ENCODE results near the gene LAIR2. TPM values are rescaled to one million over a fixed set of nuclear protein-coding genes. Genes with fewer than 3 reads are reported as not detected.

The LAIR2 gene
- total and polyA plus RNA-seq, 2 donors (not counting 1 experiment from before 2014, with no cell fraction given) = not detected

DNA sequence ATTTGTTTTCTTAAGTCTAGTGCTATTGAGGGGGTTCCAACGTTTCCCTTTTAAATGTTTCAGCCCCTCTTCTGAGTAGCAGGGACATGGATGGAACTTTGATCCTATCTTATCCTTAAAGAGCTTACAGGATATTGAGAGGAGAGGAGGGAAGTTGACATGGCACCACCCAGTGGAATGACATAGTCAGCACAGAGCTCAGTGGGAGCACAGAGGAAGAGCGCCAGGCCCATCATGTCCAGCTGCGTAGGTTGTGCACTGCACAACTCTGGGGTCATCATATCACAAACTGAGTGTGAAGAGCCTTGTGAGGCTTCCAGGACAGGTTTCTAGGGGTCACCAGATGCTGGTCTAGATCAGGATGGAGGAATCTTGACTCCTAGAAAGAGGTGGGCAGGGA, 25.0 kb upstream of the LAIR2 start:
- no peaks in the 10 kb centered on the region for H4K20me1 ChIP-seq (ENCODE audit: control insufficient read depth, extremely low read depth, insufficient read depth, low read length)
- no peak overlapping the region for H3K4me3 ChIP-seq (replicated peaks in 1 of 4; ENCODE audit: control extremely low read depth in 1 of 4, insufficient read depth in 1 of 4, low read depth in 3 of 4, low read length in 4 of 4)
- H2AFZ ChIP-seq (ENCODE audit: low read length) = no peak overlapping the region
- no peak overlapping the region for H3K27ac ChIP-seq (ENCODE audit: insufficient read depth, low read length)
- TF ChIP-seq EZH2 (IDR thresholded peaks at IDR 0.05; ENCODE audit: low read length, missing control alignments) = no peak
- TF ChIP-seq, protein P1, sequence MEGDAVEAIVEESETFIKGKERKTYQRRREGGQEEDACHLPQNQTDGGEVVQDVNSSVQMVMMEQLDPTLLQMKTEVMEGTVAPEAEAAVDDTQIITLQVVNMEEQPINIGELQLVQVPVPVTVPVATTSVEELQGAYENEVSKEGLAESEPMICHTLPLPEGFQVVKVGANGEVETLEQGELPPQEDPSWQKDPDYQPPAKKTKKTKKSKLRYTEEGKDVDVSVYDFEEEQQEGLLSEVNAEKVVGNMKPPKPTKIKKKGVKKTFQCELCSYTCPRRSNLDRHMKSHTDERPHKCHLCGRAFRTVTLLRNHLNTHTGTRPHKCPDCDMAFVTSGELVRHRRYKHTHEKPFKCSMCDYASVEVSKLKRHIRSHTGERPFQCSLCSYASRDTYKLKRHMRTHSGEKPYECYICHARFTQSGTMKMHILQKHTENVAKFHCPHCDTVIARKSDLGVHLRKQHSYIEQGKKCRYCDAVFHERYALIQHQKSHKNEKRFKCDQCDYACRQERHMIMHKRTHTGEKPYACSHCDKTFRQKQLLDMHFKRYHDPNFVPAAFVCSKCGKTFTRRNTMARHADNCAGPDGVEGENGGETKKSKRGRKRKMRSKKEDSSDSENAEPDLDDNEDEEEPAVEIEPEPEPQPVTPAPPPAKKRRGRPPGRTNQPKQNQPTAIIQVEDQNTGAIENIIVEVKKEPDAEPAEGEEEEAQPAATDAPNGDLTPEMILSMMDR (conservative IDR thresholded peaks at IDR 0.05 in 1 of 2, IDR thresholded peaks at IDR 0.05 in 1 of 2; ENCODE audit: low read depth in 1 of 2, low read length in 2 of 2) = no peak
- no peak overlapping the region for H3K9ac ChIP-seq (ENCODE audit: insufficient read depth, low read length)
- no peaks in the 10 kb centered on the region for H3K9me3 ChIP-seq (ENCODE audit: control insufficient read depth, insufficient read depth, low read depth, low read length)
- no peaks in the 10 kb centered on the region for H3K79me2 ChIP-seq (ENCODE audit: control insufficient read depth, insufficient read depth, low read length)
- no peak overlapping the region for H3K4me2 ChIP-seq (ENCODE audit: extremely low read depth, insufficient read depth, low read length)
- no peak for DNase-seq (ENCODE audit: low read depth in 2 of 2)
- H3K4me1 ChIP-seq (ENCODE audit: control insufficient read depth, extremely low read depth, insufficient read depth, low read length) = peaks cover 5% of the 10 kb centered on the region
- H3K27me3 ChIP-seq (ENCODE audit: control insufficient read depth, insufficient read depth, low read length) = no peaks in the 10 kb centered on the region
- H3K36me3 ChIP-seq (ENCODE audit: control insufficient read depth, insufficient read depth, low read length) = no peaks in the 10 kb centered on the region

DNA sequence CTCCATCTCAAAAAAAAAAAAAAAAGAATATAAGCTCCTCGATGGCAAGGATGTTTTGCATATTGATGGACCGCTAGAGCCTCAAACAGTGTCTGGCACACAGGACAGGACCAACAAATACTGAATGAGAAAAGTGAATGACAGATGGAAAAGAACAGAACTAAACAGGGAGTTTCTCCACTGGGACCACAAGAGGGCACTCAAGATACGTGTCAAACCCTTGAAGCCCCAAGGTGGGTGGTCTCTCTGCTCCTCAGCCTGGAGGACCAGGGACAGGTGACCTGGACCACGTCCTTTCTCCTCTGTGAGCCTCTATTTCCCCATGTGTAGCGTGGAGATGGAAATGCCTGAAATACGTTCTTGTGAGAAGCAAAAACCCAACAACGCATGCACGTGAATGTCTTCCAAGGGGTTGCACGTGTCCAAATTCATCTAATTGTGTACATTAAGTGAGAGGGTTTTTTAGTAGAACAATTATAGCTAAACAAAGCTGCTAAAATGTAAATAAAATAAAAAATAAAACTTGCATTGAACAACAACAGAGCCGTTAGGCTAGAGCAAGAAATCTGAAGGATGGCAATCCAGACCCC, 23.9 kb upstream of the LAIR2 start:
- H3K4me2 ChIP-seq (ENCODE audit: extremely low read depth, insufficient read depth, low read length) = no peak overlapping the region
- TF ChIP-seq EZH2 (IDR thresholded peaks at IDR 0.05; ENCODE audit: low read length, missing control alignments) = no peak
- TF ChIP-seq, protein P1 (conservative IDR thresholded peaks at IDR 0.05 in 1 of 2, IDR thresholded peaks at IDR 0.05 in 1 of 2; ENCODE audit: low read depth in 1 of 2, low read length in 2 of 2) = peak; percentile 60 to 74
- H3K9me3 ChIP-seq (ENCODE audit: control insufficient read depth, insufficient read depth, low read depth, low read length) = no peaks in the 10 kb centered on the region
- H3K27me3 ChIP-seq (ENCODE audit: control insufficient read depth, insufficient read depth, low read length) = no peaks in the 10 kb centered on the region
- H3K4me3 ChIP-seq (replicated peaks in 1 of 4; ENCODE audit: control extremely low read depth in 1 of 4, insufficient read depth in 1 of 4, low read depth in 3 of 4, low read length in 4 of 4) = no peak overlapping the region
- no peak overlapping the region for H2AFZ ChIP-seq (ENCODE audit: low read length)
- no peaks in the 10 kb centered on the region for H3K79me2 ChIP-seq (ENCODE audit: control insufficient read depth, insufficient read depth, low read length)
- H3K9ac ChIP-seq (ENCODE audit: insufficient read depth, low read length) = no peak overlapping the region
- H3K27ac ChIP-seq (ENCODE audit: insufficient read depth, low read length) = no peak overlapping the region
- H3K4me1 ChIP-seq (ENCODE audit: control insufficient read depth, extremely low read depth, insufficient read depth, low read length) = peaks cover under 1% of the 10 kb centered on the region
- DNase-seq (ENCODE audit: low read depth in 2 of 2) = peak; percentile 36 to 54
- H4K20me1 ChIP-seq (ENCODE audit: control insufficient read depth, extremely low read depth, insufficient read depth, low read length) = no peaks in the 10 kb centered on the region
- no peaks in the 10 kb centered on the region for H3K36me3 ChIP-seq (ENCODE audit: control insufficient read depth, insufficient read depth, low read length)

DNA sequence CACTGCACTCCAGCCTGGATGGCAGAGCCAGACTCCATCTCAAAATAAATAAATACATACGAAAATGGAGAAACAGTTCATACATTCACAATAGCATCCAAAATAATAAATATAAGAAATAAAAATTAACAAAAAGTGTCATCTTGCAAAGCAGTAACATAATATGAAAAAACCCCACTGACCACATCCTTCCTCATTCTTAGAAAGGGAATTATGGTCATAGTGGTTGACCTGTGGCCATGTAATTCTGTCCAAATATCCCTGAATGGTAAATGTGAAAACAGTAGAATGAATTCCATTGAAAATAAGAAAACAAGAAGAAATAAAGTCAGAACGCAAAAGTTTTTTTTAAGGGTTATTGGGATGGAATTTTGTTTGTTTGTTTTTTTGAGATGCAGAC, 22.6 kb upstream of the LAIR2 start:
- Histone ChIP-seq H3K4me3 (replicated peaks in 1 of 4; ENCODE audit: control extremely low read depth in 1 of 4, insufficient read depth in 1 of 4, low read depth in 3 of 4, low read length in 4 of 4) (no peak overlapping the region), H3K9me3 (ENCODE audit: control insufficient read depth, insufficient read depth, low read depth, low read length) (no peaks in the 10 kb centered on the region), H3K27ac (ENCODE audit: insufficient read depth, low read length) (no peak overlapping the region), H3K79me2 (ENCODE audit: control insufficient read depth, insufficient read depth, low read length) (no peaks in the 10 kb centered on the region), H3K4me1 (ENCODE audit: control insufficient read depth, extremely low read depth, insufficient read depth, low read length) (no peaks in the 10 kb centered on the region), H4K20me1 (ENCODE audit: control insufficient read depth, extremely low read depth, insufficient read depth, low read length) (no peaks in the 10 kb centered on the region), H3K36me3 (ENCODE audit: control insufficient read depth, insufficient read depth, low read length) (no peaks in the 10 kb centered on the region), H3K9ac (ENCODE audit: insufficient read depth, low read length) (no peak overlapping the region), H3K4me2 (ENCODE audit: extremely low read depth, insufficient read depth, low read length) (no peak overlapping the region), H3K27me3 (ENCODE audit: control insufficient read depth, insufficient read depth, low read length) (no peaks in the 10 kb centered on the region), H2AFZ (ENCODE audit: low read length) (no peak overlapping the region)
- DNase-seq (ENCODE audit: low read depth in 2 of 2) = no peak
- TF ChIP-seq, protein P1 (conservative IDR thresholded peaks at IDR 0.05 in 1 of 2, IDR thresholded peaks at IDR 0.05 in 1 of 2; ENCODE audit: low read depth in 1 of 2, low read length in 2 of 2) = no peak
- no peak for TF ChIP-seq EZH2 (IDR thresholded peaks at IDR 0.05; ENCODE audit: low read length, missing control alignments)
